ENCODE data around the gene ARHGAP45.

Gene ARHGAP45

DNA sequence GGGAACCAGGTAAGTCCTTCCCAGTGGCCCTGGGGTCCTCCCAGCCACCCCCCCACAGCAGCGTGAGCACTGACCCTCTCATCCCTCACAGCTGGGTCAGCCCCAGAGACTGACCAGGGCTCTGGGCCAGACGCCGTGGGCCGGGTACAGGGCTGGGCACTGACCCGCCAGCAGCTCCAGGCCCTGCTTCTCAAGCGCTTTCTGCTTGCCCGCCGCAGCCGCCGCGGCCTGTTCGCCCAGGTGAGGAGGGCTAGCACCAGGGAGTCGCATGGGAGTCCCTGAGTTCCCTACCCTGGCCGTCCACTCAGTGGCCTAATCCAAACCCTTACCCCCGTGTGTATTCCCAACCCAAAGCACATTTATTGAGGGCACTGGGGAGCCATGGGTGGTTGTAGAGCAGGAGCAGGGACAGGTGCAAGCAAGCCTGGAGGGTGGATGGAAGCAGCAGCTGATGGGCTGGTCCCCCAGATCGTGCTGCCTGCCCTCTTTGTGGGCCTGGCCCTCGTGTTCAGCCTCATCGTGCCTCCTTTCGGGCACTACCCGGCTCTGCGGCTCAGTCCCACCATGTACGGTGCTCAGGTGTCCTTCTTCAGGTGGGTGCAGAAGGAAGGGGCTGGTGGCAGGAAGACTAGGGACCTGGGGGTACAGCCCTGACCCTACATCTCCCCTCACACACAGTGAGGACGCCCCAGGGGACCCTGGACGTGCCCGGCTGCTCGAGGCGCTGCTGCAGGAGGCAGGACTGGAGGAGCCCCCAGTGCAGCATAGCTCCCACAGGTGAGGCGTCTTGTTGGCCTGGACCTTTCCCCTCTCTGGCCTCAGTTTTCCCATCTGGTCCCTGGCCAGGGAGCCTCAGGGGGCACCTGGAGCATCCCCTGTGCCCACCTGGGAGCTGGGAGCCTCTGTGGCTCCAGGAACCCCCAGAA, 12.6 kb upstream of the ARHGAP45 start:
- DNase-seq (ENCODE audit: low read depth) = no peak

DNA sequence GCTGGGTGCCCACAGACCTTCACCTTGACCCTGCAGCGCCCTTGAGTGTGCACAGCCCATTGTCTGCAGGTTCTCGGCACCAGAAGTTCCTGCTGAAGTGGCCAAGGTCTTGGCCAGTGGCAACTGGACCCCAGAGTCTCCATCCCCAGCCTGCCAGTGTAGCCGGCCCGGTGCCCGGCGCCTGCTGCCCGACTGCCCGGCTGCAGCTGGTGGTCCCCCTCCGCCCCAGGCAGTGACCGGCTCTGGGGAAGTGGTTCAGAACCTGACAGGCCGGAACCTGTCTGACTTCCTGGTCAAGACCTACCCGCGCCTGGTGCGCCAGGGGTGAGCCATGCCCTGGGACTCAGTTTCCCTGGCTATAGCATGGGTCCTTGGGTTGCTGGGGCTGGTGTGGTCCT, 11.9 kb upstream of the ARHGAP45 start:
- DNase-seq (ENCODE audit: low read depth) = no peak

DNA sequence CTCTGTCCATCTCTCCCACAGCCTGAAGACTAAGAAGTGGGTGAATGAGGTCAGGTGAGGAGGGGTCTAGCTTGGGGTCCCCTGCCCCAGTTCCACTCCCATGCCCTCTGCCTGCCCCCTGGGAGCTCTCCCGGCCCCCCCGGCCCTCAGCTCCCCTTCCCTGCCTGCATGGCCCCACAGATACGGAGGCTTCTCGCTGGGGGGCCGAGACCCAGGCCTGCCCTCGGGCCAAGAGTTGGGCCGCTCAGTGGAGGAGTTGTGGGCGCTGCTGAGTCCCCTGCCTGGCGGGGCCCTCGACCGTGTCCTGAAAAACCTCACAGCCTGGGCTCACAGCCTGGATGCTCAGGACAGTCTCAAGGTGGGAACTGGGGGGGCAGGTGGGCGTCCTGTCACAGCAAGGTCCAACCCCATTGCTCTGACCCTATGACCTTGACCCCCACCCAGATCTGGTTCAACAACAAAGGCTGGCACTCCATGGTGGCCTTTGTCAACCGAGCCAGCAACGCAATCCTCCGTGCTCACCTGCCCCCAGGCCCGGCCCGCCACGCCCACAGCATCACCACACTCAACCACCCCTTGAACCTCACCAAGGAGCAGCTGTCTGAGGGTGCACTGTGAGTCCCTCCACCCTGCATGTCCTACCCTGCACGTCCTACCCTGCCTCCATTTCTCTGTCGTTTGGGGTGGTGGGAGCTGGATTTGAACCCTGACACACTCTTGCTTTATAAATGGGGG, 10.9 kb upstream of the ARHGAP45 start:
- DNase-seq (ENCODE audit: low read depth) = no peak

DNA sequence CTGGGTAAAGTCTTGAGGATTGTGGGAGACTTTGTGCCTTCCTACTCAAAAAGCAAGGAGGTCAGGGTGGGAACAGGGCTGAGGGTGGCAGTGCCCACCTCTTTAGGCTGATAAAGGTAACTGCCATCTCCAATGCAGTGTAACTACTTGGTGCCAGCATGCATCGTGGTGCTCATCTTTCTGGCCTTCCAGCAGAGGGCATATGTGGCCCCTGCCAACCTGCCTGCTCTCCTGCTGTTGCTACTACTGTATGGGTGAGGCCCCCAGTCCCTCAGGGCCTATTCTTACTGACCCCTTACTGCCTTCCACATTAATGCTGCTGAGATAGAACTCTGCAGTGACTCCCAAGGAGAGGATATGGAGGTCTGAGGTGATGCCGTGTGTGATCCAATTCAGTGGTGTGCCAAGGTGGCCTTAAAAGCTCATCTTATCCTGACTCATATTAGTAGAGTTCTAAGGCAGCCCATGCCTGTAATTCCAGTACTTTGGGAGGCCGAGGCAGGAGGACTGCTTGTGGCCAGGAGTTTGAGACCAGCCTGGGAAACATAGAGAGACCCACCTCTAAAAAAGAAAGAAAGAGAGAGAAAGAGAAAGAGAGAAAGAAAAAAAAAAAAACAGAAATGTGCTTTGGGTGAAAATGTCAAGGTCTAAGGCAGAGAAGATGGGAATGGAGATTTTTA, 9.7 kb upstream of the ARHGAP45 start:
- no peak for DNase-seq (ENCODE audit: low read depth)

DNA sequence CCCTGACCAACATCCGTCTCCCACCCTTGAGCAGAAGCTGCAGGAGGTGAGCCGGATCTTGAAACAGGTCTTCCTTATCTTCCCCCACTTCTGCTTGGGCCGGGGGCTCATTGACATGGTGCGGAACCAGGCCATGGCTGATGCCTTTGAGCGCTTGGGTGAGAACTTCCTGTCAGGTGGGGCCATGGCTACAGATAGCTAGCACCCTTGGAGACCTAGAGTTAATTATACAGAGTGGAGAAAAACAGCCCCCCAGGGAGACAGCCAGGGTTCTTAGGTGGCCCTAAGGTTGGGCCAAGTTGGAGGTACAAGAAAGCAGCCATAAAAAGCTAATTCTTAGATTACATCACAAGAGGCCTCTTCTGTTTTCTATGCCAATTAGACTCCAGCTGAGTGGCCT, 8.9 kb upstream of the ARHGAP45 start:
- no peak for DNase-seq (ENCODE audit: low read depth)

DNA sequence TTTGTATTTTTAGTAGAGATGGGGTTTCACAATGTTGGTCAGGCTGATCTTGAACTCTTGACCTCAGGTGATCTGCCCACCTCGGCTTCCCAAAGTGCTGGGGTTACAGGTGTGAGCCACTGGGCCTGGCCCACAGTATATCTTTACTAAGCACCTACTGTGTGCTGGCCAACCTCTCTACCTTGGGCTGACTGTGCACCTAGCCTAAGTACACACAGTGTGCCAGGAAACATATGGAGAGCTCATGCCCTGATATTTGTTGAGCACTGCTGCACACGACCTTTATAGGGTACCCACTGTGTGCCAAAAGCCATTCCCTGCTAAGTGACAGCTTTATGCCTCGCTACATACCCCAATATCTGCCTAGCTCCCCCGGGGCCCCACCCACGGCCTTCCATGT, 6.3 kb upstream of the ARHGAP45 start:
- DNase-seq (ENCODE audit: low read depth) = no peak

DNA sequence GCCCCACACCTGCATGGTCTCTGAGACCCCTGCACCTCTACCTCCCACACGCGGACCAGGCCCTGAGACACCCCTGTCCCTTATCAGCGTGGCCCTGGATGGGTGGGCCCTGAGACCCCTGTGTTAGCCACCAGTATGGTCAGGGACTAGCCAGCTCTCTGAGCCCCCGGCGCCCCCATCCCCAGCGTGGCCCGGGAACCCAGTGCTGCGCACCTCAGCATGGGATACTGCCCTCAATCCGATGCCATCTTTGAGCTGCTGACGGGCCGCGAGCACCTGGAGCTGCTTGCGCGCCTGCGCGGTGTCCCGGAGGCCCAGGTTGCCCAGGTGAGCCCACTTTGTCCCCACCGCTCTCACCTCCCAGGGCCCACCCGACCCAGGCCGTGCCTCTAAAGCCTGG, 5.0 kb upstream of the ARHGAP45 start:
- DNase-seq (ENCODE audit: low read depth) = no peak

DNA sequence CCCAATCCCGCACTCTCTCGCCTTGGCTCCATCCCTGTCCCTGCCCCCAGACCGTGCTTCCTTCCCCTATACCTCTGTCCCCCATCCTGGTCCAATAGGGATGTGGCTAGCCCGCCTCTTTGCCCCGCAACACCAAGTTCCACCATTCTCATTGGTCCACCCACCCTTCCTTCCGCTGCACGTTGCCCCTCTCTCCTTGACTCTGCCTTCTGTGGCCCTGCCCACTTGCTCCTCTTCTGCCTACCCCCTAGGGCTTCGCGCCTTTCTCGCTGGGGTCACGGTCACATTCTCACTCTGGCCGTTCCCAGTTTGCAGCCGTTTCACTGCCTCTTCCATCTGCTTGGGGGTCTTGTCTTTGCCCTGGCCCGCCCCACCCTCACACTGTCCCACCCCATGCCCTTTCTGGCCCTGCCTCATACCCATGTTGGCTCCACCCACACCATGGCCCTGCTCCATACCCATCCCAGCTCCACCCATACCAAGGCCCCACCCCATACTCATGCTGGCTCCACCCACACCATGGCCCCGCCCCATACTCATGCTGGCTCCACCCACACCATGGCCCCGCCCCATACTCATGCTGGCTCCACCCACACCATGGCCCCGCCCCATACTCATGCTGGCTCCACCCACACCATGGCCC, 4.5 kb upstream of the ARHGAP45 start:
- DNase-seq (ENCODE audit: low read depth) = no peak

DNA sequence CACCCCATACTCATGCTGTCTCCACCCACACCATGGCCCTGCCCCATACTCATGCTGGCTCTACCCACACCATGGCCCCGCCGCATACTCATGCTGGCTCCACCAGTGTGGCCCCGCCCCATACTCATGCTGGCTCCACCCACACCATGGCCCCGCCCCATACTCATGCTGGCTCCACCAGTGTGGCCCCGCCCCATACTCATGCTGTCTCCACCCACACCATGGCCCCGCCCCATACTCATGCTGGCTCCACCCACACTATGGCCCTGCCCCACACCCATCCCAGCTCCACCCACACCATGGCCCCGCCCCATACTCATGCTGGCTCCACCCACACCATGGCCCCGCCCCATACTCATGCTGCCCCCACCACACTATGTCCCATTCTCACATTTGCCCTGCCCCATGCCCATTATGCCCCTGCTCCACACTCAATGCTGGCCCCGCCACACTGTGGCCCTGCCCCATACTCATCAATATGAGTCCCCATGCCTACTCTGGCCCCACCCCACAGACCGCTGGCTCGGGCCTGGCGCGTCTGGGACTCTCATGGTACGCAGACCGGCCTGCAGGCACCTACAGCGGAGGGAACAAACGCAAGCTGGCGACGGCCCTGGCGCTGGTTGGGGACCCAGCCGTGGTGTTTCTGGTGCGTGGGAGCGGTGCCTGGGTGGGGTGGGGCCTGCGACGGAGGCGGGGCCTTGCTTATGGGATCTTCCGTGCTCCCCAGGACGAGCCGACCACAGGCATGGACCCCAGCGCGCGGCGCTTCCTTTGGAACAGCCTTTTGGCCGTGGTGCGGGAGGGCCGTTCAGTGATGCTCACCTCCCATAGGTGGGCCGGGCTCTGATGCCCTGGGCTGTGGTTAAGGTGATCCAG, 3.7 kb upstream of the ARHGAP45 start:
- DNase-seq (ENCODE audit: low read depth) = no peak

DNA sequence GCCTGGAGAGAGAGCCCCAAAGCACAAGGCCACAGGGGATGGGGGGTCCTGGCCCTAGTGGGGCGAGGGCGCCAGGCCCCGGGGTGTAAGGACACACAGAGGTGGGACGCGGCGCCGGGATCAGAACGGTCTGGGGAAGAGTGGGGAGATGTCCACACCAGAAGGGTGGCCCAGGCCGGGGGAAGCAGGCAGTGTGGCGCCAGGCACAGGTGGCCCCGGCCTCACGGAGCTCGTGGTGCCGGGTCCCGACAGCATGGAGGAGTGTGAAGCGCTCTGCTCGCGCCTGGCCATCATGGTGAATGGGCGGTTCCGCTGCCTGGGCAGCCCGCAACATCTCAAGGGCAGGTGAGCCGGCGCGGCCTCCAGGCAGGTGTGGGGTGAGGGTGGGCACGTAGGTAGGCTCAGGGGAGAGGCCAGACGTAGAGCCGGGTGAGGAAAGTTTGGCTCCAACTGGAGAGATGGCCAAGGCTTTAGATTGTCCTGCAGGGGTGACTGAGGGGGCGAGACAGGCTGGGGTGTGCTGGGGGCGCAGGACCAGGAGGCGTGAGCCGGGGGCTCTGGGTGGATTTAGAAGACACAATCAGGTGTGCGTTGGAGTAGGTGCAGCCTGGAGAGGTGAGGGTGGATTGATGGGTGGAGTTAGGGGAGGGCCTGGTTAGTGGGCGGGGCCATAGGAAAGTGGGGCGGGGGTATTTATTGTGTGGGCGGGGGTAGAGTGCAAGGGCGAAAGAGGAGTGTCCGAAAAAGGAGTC, 2.9 kb upstream of the ARHGAP45 start:
- DNase-seq (ENCODE audit: low read depth) = no peak

DNA sequence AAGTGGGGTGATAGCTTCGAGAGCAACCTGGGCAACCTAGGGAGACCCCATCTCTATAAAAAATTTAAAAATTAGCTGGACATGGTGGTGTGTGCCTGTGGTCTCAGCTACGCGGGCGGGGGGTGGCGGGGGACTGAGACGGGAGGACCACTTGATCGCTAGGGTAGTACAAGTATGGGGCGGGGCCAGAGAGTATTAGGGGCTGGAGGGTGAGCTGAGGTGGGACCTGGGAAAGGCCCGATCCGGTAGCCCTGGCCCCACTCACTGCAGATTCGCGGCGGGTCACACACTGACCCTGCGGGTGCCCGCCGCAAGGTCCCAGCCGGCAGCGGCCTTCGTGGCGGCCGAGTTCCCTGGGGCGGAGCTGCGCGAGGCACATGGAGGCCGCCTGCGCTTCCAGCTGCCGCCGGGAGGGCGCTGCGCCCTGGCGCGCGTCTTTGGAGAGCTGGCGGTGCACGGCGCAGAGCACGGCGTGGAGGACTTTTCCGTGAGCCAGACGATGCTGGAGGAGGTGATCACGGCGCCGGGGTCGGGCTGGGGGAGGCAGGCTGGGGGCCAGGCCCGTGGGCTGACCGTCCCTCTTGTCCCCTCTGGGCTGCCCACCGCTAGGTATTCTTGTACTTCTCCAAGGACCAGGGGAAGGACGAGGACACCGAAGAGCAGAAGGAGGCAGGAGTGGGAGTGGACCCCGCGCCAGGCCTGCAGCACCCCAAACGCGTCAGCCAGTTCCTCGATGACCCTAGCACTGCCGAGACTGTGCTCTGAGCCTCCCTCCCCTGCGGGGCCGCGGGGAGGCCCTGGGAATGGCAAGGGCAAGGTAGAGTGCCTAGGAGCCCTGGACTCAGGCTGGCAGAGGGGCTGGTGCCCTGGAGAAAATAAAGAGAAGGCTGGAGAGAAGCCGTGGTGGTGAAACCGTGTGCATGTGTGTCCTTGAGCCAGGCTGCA, 2.0 kb upstream of the ARHGAP45 start:
- no peak for DNase-seq (ENCODE audit: low read depth)

DNA sequence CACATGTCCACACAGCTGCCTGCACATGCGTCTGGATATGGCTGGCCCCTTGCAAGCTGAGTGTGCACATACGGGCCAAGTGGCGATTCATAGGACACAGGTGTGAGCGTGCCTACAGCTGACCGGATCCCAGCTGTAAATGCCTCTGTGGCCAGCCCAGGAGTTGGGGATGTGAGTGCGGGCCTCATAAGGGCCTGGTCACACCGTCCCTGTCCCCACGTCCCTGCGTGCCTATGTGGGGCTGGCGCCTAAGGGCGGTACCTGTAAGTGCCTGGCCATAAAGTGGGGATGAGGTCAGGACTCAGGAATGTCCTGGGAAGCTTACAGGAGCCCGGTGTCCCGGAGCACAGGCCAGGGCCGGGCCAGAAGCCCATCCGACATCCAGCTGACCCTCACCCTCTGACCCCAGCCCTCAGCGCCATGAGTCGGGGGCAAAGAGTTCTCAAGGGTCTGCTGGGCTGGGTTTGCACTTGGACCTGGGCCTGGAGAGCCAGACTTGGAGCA, 1.3 kb upstream of the ARHGAP45 start:
- DNase-seq (ENCODE audit: low read depth) = no peak

DNA sequence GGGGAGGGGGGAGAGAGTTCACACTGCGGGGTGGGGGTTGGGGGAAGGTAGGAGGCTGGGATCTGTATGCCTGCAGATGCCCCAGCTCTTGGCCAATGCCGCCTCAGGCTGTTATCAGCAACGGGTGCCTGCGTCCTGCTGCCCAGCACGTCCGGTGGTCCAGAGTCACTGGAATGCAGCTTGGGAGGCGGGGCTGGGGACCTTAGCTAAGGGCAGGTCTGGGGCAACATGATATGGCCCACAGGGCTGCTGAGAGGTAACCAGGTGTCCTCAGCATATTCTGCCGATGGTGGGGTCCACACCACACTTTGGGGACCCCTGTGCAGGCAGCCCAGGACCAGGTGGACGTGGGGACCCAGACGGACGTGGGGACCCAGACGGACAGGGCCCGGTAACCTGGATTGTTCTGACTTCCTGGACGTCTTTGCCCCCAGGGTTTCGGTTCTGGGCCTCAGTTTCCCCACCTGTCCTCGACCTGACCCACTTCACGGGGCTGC, 668 bp upstream of the ARHGAP45 start:
- no peak for DNase-seq (ENCODE audit: low read depth)

DNA sequence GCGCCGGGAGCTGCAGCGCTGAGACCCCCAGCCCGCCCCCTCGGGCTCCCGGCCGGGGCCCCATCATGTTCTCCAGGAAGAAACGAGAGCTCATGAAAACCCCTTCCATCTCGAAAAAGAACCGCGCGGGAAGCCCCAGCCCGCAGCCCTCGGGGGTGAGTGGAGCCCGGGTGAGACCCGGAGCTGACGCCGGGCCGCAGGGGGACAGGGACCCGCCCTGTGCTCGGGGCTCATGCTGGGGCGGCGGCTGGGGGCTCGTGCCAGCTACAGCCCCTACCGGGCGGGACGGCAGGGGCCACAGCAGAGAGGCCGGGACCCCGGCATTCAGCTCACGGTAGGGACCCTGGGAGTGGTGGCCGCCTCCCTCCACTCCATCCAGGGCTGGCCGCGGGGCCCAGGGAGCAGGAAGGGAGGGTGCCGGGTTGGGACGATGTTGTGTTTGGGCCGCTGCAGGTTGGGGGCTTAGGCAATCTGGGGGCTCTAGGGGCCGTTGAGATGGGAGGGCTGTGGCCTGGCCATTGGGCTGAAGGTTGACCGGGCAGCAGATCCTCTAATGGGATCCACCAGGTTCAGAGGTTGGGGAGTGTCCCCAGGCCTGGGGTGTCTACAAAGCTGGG, 482 bp downstream of the ARHGAP45 start:
- no peak for DNase-seq (ENCODE audit: low read depth)

DNA sequence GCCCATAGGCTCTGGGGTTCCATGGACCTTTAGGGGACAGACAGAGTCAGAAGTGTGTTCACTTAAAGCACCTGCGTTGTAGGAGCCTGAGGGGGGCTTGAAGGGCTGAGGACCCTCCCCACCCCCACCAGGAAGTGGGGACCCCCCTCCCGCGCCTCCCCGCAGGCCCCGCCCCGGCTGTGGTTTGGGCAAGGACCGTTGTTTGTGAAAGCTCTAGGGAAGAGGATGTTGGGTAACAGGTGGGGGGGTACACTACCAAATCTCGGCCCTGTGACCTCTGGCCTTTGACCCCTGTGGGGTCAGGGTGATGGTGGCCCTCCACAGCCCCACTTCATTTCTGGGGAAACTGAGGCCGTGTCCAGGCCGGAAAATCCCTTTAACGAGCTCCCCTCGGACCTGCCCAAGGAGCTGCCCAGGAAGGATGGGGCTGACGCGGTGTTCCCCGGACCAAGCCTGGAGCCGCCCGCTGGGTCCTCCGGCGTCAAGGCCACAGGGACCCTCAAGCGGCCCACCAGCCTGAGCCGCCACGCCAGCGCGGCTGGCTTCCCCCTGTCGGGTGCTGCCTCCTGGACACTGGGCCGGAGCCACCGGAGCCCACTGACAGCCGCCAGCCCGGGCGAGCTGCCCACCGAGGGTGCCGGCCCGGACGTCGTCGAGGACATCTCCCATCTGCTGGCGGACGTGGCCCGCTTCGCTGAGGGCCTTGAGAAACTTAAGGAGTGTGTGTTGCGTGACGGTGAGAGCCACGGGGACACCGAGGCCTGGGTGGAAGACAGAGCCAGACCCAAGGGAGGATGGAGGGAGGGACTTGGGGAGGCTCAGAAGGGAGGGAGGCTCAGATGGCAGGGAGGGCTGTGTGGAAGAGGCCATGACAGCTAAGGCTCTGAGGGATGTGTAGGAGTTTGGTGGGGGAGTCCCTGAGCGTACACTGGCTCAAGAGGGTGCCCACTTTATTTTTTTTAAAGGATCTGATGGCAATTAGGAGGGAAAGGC, 1.3 kb downstream of the ARHGAP45 start:
- DNase-seq (ENCODE audit: low read depth) = no peak

DNA sequence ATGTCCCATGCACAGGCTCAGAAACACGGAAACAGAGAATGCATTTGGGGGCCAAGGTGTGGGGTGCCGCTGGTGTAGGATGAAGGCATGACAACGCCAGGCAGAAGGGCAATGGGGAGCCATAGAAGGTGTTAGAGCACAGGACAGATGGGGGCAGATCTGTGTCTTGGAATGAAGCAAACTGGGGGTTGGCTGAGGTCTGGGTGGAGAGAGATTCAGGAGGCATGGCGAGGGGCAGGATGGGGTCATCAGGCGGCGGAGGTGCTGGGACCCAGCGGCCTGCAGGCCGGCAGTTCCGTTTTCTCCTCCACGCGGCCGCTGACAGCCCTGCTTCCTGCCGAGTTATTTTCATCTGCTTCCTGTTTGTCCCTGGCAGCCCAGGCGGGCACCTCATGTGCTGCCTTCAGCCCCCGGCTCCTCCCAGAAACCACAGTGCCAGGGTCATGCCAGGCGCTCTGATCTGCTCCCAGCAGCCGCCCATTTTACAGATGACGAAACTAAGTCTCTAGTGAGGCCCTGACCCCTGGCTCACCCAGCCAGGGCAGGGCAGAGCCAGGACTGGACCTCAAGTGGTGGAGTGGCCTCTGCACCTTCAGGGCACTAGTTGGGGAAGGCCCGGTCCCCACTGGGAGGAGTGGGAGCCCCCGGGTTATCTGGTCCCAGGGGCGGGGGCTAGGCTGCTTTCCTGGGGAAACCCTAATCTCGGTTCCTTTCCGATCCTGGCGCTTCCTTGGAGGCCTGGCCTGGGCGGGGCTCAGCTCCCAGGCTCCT, 2.2 kb downstream of the ARHGAP45 start:
- no peak for DNase-seq (ENCODE audit: low read depth)

DNA sequence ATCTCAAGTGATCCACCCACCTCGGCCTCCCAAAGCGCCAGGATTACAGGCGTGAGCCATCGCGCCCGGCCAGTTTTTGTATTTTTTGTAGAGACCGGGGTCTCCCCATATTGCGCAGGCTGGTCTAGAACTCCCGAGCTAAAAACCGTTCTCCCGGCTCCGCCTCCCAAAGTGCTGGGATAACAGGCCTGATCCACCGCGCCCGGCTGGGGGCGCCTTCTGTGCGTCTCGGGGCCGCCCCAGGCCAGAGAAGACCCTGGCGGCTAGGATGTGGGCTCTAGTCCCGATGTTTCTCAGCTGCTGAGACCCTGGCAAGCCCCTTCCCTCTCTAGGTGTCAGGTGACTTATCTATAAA, 3.6 kb downstream of the ARHGAP45 start:
- no peak for DNase-seq (ENCODE audit: low read depth)

Measured in stimulated activated CD8-positive, alpha-beta memory T cell treated with anti-CD3 and anti-CD28 coated beads, Interleukin-15, amount 100 ng/mL, for 24 hours (primary cell).